Fibroblast of lung (primary cell): ENCODE data around the gene AMACR. TPM values are rescaled to one million over a fixed set of nuclear protein-coding genes. Genes with fewer than 3 reads are reported as not detected.

Experiments
- DNase-seq, 2 donors: peaks; one replicate each; pipeline versions ENCODE4 v3.0.0 to v3.0.0-alpha.2; 2010; ENCODE audit warnings: low read depth in 2 of 2
- H2AFZ ChIP-seq: 2 replicates; pipeline ENCODE4 v1.5.1; 2012; ENCODE audit warnings: low read length, control low read depth, inconsistent platforms
- H3K27ac ChIP-seq: 2 replicates; pipeline ENCODE4 v1.5.1; 2011; ENCODE audit warnings: low read length, control low read depth; ENCODE audit not compliant: insufficient read depth
- H3K27me3 ChIP-seq: 2 replicates; pipeline ENCODE4 v1.5.1; 2011; ENCODE audit warnings: mild to moderate bottlenecking, low read length; ENCODE audit not compliant: control insufficient read depth, insufficient read depth
- H3K36me3 ChIP-seq: 2 replicates; pipeline ENCODE4 v1.5.1; 2011; ENCODE audit warnings: low read length; ENCODE audit not compliant: control insufficient read depth, insufficient read depth
- H3K4me1 ChIP-seq: 2 replicates; pipeline ENCODE4 v1.5.1; 2011; ENCODE audit warnings: low read length; ENCODE audit not compliant: control insufficient read depth, insufficient read depth; ENCODE audit errors: extremely low read depth
- H3K4me2 ChIP-seq: 2 replicates; pipeline ENCODE4 v1.5.1; 2011; ENCODE audit warnings: low read length, control low read depth; ENCODE audit not compliant: insufficient read depth; ENCODE audit errors: extremely low read depth
- H3K4me3 ChIP-seq, 4 experiments: fragments of 200-600 bp in 1 of 4; sonication (generic) in 1 of 4; replicated peaks in 1 of 4; 2 replicates each; pipeline ENCODE4 v1.5.1; 2011 to 2016; ENCODE audit warnings: low read length in 4 of 4, low read depth in 3 of 4, mild to moderate bottlenecking in 3 of 4, control low read depth in 2 of 4, inconsistent platforms in 1 of 4, mixed read lengths in 1 of 4; ENCODE audit not compliant: insufficient read depth in 1 of 4; ENCODE audit errors: control extremely low read depth in 1 of 4
- H3K79me2 ChIP-seq: 2 replicates; pipeline ENCODE4 v1.5.1; 2012; ENCODE audit warnings: mild to moderate bottlenecking, low read length, inconsistent platforms; ENCODE audit not compliant: control insufficient read depth, insufficient read depth
- H3K9ac ChIP-seq: 2 replicates; pipeline ENCODE4 v1.5.1; 2011; ENCODE audit warnings: mild to moderate bottlenecking, low read length, control low read depth; ENCODE audit not compliant: insufficient read depth
- H3K9me3 ChIP-seq: 2 replicates; pipeline ENCODE4 v1.5.1; 2012; ENCODE audit warnings: low read depth, low read length; ENCODE audit not compliant: control insufficient read depth, insufficient read depth
- H4K20me1 ChIP-seq: 2 replicates; pipeline ENCODE4 v1.5.1; 2011; ENCODE audit warnings: low read length; ENCODE audit not compliant: control insufficient read depth, insufficient read depth; ENCODE audit errors: extremely low read depth
- EZH2 ChIP-seq: IDR thresholded peaks from 2 replicates; pipeline ENCODE4 v1.5.1; 2012; ENCODE audit warnings: low read length, control low read depth, mild to moderate bottlenecking; ENCODE audit errors: missing control alignments
- polyA plus RNA-seq, 2 donors: library from polyadenylated mRNA; depleted of rRNA in 1 of 2; stranded (reverse) in 1 of 2; unstranded in 1 of 2; fragments of >200 nt; gene quantifications; 2 replicates each; pipeline ENCODE4 v1.2.1, GENCODE V29; 2011 to 2012; ENCODE audit warnings: missing spikeins in 1 of 2
- total RNA-seq: library from RNA; depleted of rRNA; stranded (reverse); fragments of >200 nt; gene quantifications from 2 replicates; pipeline ENCODE4 v1.2.1, GENCODE V29; 2014
- TF ChIP-seq, protein P1 (sequence below), 2 donors: IDR thresholded peaks in 1 of 2; conservative IDR thresholded peaks in 1 of 2; 1 replicate in 1 of 2; 2 replicates in 1 of 2; pipeline ENCODE4 v1.5.1; 2011 to 2012; ENCODE audit warnings: low read length in 2 of 2, control low read depth in 1 of 2, inconsistent platforms in 1 of 2, low read depth in 1 of 2, mild to moderate bottlenecking in 1 of 2

AMACR gene
- total and polyA plus RNA-seq, 2 donors (not counting 1 experiment from before 2014, with no cell fraction given), result 7.6 to 14.2 TPM

- Histone ChIP-seq H3K9me3 (no peaks in the 10 kb centered on the region), H3K9ac (no peak overlapping the region), H3K4me2 (no peak overlapping the region), H3K4me3 (no peak overlapping the region), H3K4me1 (no peaks in the 10 kb centered on the region), H2AFZ (no peak overlapping the region), H4K20me1 (no peaks in the 10 kb centered on the region), H3K79me2 (no peaks in the 10 kb centered on the region), H3K36me3 (no peaks in the 10 kb centered on the region), H3K27ac (no peak overlapping the region), H3K27me3 (no peaks in the 10 kb centered on the region)
- DNase-seq, result no peak
- no peak for TF ChIP-seq EZH2
- TF ChIP-seq, protein P1, sequence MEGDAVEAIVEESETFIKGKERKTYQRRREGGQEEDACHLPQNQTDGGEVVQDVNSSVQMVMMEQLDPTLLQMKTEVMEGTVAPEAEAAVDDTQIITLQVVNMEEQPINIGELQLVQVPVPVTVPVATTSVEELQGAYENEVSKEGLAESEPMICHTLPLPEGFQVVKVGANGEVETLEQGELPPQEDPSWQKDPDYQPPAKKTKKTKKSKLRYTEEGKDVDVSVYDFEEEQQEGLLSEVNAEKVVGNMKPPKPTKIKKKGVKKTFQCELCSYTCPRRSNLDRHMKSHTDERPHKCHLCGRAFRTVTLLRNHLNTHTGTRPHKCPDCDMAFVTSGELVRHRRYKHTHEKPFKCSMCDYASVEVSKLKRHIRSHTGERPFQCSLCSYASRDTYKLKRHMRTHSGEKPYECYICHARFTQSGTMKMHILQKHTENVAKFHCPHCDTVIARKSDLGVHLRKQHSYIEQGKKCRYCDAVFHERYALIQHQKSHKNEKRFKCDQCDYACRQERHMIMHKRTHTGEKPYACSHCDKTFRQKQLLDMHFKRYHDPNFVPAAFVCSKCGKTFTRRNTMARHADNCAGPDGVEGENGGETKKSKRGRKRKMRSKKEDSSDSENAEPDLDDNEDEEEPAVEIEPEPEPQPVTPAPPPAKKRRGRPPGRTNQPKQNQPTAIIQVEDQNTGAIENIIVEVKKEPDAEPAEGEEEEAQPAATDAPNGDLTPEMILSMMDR (conservative IDR thresholded peaks at IDR 0.05 in 1 of 2, IDR thresholded peaks at IDR 0.05 in 1 of 2; ENCODE audit: low read depth in 1 of 2, low read length in 2 of 2), result no peak
These were observed 22.2 kb upstream of the AMACR start for GRCh38 chr5:34030048-34030447.

GRCh38 chr5:34028349-34028748, 20.5 kb upstream of the AMACR start:
- Histone ChIP-seq H3K79me2 (no peaks in the 10 kb centered on the region), H3K27me3 (no peaks in the 10 kb centered on the region), H3K4me2 (no peak overlapping the region), H2AFZ (no peak overlapping the region), H3K36me3 (no peaks in the 10 kb centered on the region), H3K4me3 (no peak overlapping the region), H3K9ac (no peak overlapping the region), H3K9me3 (no peaks in the 10 kb centered on the region), H3K27ac (no peak overlapping the region), H4K20me1 (no peaks in the 10 kb centered on the region), H3K4me1 (no peaks in the 10 kb centered on the region)
- TF ChIP-seq, protein P1 (conservative IDR thresholded peaks at IDR 0.05 in 1 of 2, IDR thresholded peaks at IDR 0.05 in 1 of 2; ENCODE audit: low read depth in 1 of 2, low read length in 2 of 2), result no peak
- no peak for TF ChIP-seq EZH2
- no peak for DNase-seq

DNA sequence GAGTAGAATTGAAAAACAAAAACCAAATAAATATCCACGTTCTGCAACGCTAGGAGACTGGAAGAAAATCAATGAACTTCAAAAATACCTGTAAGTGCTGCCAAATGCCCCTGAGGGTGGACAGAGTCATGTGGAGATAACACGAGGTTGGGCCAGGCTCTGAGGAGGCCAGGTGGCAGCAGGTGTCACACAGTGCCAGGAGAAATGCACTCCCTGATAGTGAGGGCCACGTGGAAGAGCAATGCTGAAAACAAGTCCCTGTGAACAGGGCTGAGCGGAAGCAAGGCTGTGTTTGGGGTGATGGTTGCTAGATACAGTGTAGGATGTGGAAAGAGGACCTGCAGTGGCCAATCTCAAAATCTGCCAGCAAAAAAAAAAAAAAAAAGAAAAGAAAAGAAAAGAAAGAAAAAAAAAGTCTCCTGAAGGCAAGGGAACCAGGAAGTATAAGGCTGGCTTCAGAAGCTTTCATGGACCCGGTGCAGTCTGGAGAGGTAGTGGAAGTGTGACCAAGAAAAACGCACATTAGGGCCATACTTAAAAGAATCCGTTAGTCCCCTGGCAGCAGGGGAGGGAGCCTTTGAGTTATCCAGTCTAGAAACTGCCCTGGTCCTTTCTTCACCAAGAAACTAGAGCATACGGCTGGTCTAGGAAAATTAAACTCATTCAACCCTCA, 18.4 kb upstream of the AMACR start:
- TF ChIP-seq, protein P1 (conservative IDR thresholded peaks at IDR 0.05 in 1 of 2, IDR thresholded peaks at IDR 0.05 in 1 of 2; ENCODE audit: low read depth in 1 of 2, low read length in 2 of 2), result no peak
- no peak for TF ChIP-seq EZH2
- no peaks in the 10 kb centered on the region for H3K79me2 ChIP-seq
- H2AFZ ChIP-seq, result no peak overlapping the region
- no peak overlapping the region for H3K4me3 ChIP-seq
- no peaks in the 10 kb centered on the region for H4K20me1 ChIP-seq
- no peaks in the 10 kb centered on the region for H3K27me3 ChIP-seq
- no peak for DNase-seq
- H3K9ac ChIP-seq, result no peak overlapping the region
- H3K36me3 ChIP-seq, result no peaks in the 10 kb centered on the region
- H3K4me2 ChIP-seq, result no peak overlapping the region
- no peaks in the 10 kb centered on the region for H3K9me3 ChIP-seq
- H3K27ac ChIP-seq, result no peak overlapping the region
- H3K4me1 ChIP-seq, result no peaks in the 10 kb centered on the region
